ENCODE data around the gene ORM1.

ORM1 gene

GRCh38 chr9:114367772-114368569 lies 45.1 kb downstream of the ORM1 start:
- DNase-seq = no peak

GRCh38 chr9:114369216-114370130 lies 46.6 kb downstream of the ORM1 start:
- no peak for DNase-seq

GRCh38 chr9:114370251-114370967 lies 47.5 kb downstream of the ORM1 start:
- DNase-seq = no peak

GRCh38 chr9:114370968-114371320 lies 48.0 kb downstream of the ORM1 start:
- no peak for DNase-seq

GRCh38 chr9:114371343-114371944 lies 48.5 kb downstream of the ORM1 start:
- DNase-seq = no peak

- no peak for DNase-seq
Measured at GRCh38 chr9:114371973-114372917, 49.3 kb downstream of the ORM1 start.

- DNase-seq = no peak
Measured at GRCh38 chr9:114372921-114373448, 50.1 kb downstream of the ORM1 start.

- DNase-seq = no peak
Measured at GRCh38 chr9:114373960-114374730, 51.2 kb downstream of the ORM1 start.

GRCh38 chr9:114374936-114375335 lies 52.0 kb downstream of the ORM1 start:
- DNase-seq = no peak

GRCh38 chr9:114375386-114376175 lies 52.7 kb downstream of the ORM1 start:
- no peak for DNase-seq
